Large intestine (tissue), 3 donors: Measurements from ENCODE around the gene UBE4A. TPM values are rescaled to one million over a fixed set of nuclear protein-coding genes. Genes with fewer than 3 reads are reported as not detected.

Experiments used
- DNase-seq, 2 donors: peaks; one replicate each; pipeline versions ENCODE4 v3.0.0 to v3.0.0-alpha.2; 2013
- H3K27ac ChIP-seq: one replicate; pipeline ENCODE4 v1.5.1; 2013; ENCODE audit warnings: low read length
- H3K27me3 ChIP-seq: 2 replicates; pipeline ENCODE4 v1.6.1; 2013; ENCODE audit warnings: low read length; ENCODE audit not compliant: control insufficient read depth, insufficient read depth
- H3K36me3 ChIP-seq: 2 replicates; pipeline ENCODE4 v1.6.1; 2013; ENCODE audit warnings: low read length; ENCODE audit not compliant: control insufficient read depth, insufficient read depth
- H3K4me1 ChIP-seq: one replicate; pipeline ENCODE4 v1.6.1; 2013; ENCODE audit warnings: low read length; ENCODE audit not compliant: control insufficient read depth, insufficient read depth
- H3K4me3 ChIP-seq: one replicate; pipeline ENCODE4 v1.5.1; 2013; ENCODE audit warnings: low read length
- H3K9me3 ChIP-seq: one replicate; pipeline ENCODE4 v1.6.1; 2013; ENCODE audit warnings: mild to moderate bottlenecking, low read depth, low read length, moderate library complexity; ENCODE audit not compliant: control insufficient read depth
- WGBS: methylation state at CpG from one replicate; pipeline ENCODE4 v1.1.5; 2013; ENCODE audit warnings: low lambda C conversion rate; ENCODE audit not compliant: insufficient coverage; 5-methylcytosine and 5-hydroxymethylcytosine counted together
- polyA plus RNA-seq: library from polyadenylated mRNA; unstranded; fragments of 120-200 nt; gene quantifications from one replicate; pipeline ENCODE4 v1.2.1, GENCODE V29; 2013

Gene UBE4A
- polyA plus RNA-seq, 1 donor: 39.6 TPM

- no peak for DNase-seq
- H3K27ac ChIP-seq: no peak overlapping the region
- H3K4me1 ChIP-seq: peaks cover 10% of the 10 kb centered on the region
- H3K9me3 ChIP-seq: no peaks in the 10 kb centered on the region
- no CpG with 5 or more reads among the region's 5 CpGs for WGBS
- no peak overlapping the region for H3K4me3 ChIP-seq
- H3K27me3 ChIP-seq: peaks cover 2% of the 10 kb centered on the region
- no peaks in the 10 kb centered on the region for H3K36me3 ChIP-seq
Observed at GRCh38 chr11:118341815-118342489, 17.4 kb upstream of the UBE4A start.

DNA sequence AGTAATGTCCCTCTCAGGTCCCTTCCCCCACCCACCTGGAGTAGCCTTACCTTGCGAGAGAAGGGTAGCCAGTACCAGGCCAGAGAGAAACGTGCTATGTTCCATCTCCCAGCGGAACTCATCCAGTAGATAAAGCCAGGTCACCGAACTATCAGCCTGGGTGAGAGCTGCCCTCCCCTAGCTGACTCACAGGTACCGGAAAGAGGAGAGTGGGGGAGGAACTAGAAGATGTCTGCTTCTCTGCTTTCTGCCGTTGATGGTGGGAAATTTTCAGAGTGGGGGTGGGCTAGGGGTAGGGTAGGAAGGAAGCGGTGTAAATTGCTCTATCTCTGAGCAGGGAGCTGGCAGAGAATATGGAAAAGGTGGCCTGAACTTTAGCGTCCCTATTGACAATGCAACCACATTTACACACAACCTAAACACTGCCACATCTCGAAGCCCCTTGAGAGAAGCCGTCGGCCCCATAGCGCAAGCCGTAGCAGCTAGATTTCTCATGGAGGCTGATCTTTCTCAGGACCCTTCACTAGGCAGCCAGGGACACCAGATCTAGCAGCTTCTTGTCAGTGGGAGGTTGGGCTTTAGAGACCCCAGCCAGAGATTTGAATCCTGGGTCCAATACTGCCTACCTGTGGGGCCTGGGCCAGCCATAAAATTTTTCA lies 16.8 kb upstream of the UBE4A start, which contains the start of gene CD3D:
Gene CD3D, minus strand, starts transcription at position 203 of the 659 bp plus-strand sequence. Its CDS starts 98 bp downstream, at position 105.
- WGBS: no CpG with 5 or more reads among the region's 13 CpGs
- Histone ChIP-seq H3K4me3 (no peak within 1 kb of the TSS), H3K27me3 (peaks cover 4% of the 10 kb centered on the region), H3K27ac (no peak within 1 kb of the TSS), H3K36me3 (no peaks in the 10 kb centered on the region), H3K4me1 (peaks cover 10% of the 10 kb centered on the region), H3K9me3 (no peaks in the 10 kb centered on the region)
- DNase-seq: no peak

GRCh38 chr11:118343248-118343647 lies 16.2 kb upstream of the UBE4A start:
- Histone ChIP-seq H3K27me3 (peaks cover 4% of the 10 kb centered on the region), H3K36me3 (no peaks in the 10 kb centered on the region), H3K27ac (no peak overlapping the region), H3K4me3 (no peak overlapping the region), H3K4me1 (peaks cover 8% of the 10 kb centered on the region), H3K9me3 (no peaks in the 10 kb centered on the region)
- no CpG with 5 or more reads among the region's 9 CpGs for whole genome bisulfite sequencing
- DNase-seq: no peak

GRCh38 chr11:118343981-118344515 lies 15.4 kb upstream of the UBE4A start, which contains the start of gene CD3G:
TSS of gene CD3G (plus strand) at chr11:118344344. CDS start at chr11:118344424, 80 bp downstream.
- H3K4me3 ChIP-seq: no peak within 1 kb of the TSS
- no peaks in the 10 kb centered on the region for H3K9me3 ChIP-seq
- WGBS: no CpG with 5 or more reads among the region's 6 CpGs
- H3K36me3 ChIP-seq: no peaks in the 10 kb centered on the region
- H3K27me3 ChIP-seq: peaks cover 10% of the 10 kb centered on the region
- no peak for DNase-seq
- H3K27ac ChIP-seq: no peak within 1 kb of the TSS
- peaks cover under 1% of the 10 kb centered on the region for H3K4me1 ChIP-seq

DNA sequence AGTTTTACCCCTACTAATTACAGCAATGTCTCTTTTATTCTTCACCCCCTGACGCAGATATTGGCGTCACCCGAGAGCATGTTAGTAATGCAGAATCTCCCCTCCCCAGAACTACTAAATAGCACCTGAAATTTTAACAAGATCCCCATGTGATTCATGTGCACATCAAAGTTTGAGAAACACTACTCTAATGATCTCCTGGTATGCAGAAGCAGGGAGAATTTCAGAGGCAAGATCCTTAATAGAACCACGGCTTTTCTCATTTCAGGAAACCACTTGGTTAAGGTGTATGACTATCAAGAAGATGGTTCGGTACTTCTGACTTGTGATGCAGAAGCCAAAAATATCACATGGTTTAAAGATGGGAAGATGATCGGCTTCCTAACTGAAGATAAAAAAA lies 9.9 kb upstream of the UBE4A start:
- no CpG with 5 or more reads among the region's 6 CpGs for WGBS

GRCh38 chr11:118353084-118353710 lies 6.2 kb upstream of the UBE4A start:
- 6% methylated on average over 2 of the region's 6 CpGs for WGBS
- Histone ChIP-seq H3K9me3 (no peaks in the 10 kb centered on the region), H3K36me3 (no peaks in the 10 kb centered on the region), H3K27me3 (peaks cover 7% of the 10 kb centered on the region), H3K4me1 (no peaks in the 10 kb centered on the region), H3K4me3 (no peak overlapping the region), H3K27ac (no peak overlapping the region)
- DNase-seq: no peak

More for the DNA sequence above, 9.9 kb upstream of the UBE4A start:
- H3K27me3 ChIP-seq: peaks cover 11% of the 10 kb centered on the region
- no peaks in the 10 kb centered on the region for H3K4me1 ChIP-seq
- DNase-seq: no peak
- H3K27ac ChIP-seq: no peak overlapping the region
- H3K4me3 ChIP-seq: no peak overlapping the region
- no peaks in the 10 kb centered on the region for H3K9me3 ChIP-seq
- H3K36me3 ChIP-seq: no peaks in the 10 kb centered on the region

GRCh38 chr11:118358071-118358470 lies 1.3 kb upstream of the UBE4A start:
- no peaks in the 10 kb centered on the region for H3K9me3 ChIP-seq
- no peak for DNase-seq
- H3K4me1 ChIP-seq: peaks cover 2% of the 10 kb centered on the region
- H3K27ac ChIP-seq: no peak overlapping the region
- 100% methylated on average over 1 of the region's 3 CpGs for WGBS
- no peak overlapping the region for H3K4me3 ChIP-seq
- H3K27me3 ChIP-seq: no peaks in the 10 kb centered on the region
- no peaks in the 10 kb centered on the region for H3K36me3 ChIP-seq

- WGBS: 93% methylated on average over 2 of the region's 3 CpGs
- no peak for DNase-seq
- Histone ChIP-seq H3K9me3 (no peaks in the 10 kb centered on the region), H3K4me3 (no peak overlapping the region), H3K36me3 (peaks cover 35% of the 10 kb centered on the region), H3K4me1 (peaks cover 2% of the 10 kb centered on the region), H3K27ac (no peak overlapping the region), H3K27me3 (no peaks in the 10 kb centered on the region)
Observed at GRCh38 chr11:118364956-118365615, 5.7 kb downstream of the UBE4A start.

DNA sequence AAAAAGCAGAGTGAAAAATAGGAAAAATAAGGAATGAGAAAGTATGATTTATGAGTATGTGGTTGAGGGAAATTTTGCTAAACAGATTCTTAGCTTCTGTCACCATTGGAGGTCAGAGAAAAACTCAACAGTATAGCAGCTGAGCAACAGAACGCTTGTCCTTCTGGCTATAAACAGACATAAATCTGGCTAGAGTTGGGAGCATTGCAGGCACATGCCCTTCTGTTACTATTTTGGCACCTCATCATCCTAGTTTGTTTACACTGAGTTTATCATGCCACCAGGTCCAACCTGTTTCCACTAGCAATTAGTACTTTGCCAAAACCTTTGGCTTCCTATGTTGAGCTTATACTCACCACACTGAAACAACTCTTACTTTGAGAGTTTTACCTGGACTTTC lies 6.9 kb downstream of the UBE4A start:
- H3K27ac ChIP-seq: no peak overlapping the region
- no peak for DNase-seq
- H3K4me1 ChIP-seq: no peaks in the 10 kb centered on the region
- H3K9me3 ChIP-seq: no peaks in the 10 kb centered on the region
- peaks cover 45% of the 10 kb centered on the region for H3K36me3 ChIP-seq
- H3K4me3 ChIP-seq: no peak overlapping the region
- no CpG with 5 or more reads among the region's 1 CpG for WGBS
- no peaks in the 10 kb centered on the region for H3K27me3 ChIP-seq

GRCh38 chr11:118370774-118371173 lies 11.4 kb downstream of the UBE4A start:
- Histone ChIP-seq H3K27me3 (no peaks in the 10 kb centered on the region), H3K4me1 (no peaks in the 10 kb centered on the region), H3K4me3 (no peak overlapping the region), H3K9me3 (no peaks in the 10 kb centered on the region), H3K36me3 (peaks cover 78% of the 10 kb centered on the region), H3K27ac (no peak overlapping the region)
- DNase-seq: no peak
- WGBS: no CpG with 5 or more reads among the region's 4 CpGs
